Loucy (cell line): ENCODE results near the gene FKBP15.

Experiments used
- H2AFZ ChIP-seq: fragments of 200-600 bp; sonication (generic); 2 replicates; pipeline ENCODE4 v1.6.0; 2016; ENCODE audit warnings: antibody characterized with exemption, mild to moderate bottlenecking, low read length, moderate library complexity
- H3F3A ChIP-seq: fragments of 200-600 bp; 2 replicates; pipeline ENCODE4 v1.6.0; 2016; ENCODE audit warnings: antibody characterized with exemption, low read depth, mild to moderate bottlenecking
- H3K27me3 ChIP-seq: fragments of 200-600 bp; sonication (generic); 2 replicates; pipeline ENCODE4 v1.6.1; 2014; ENCODE audit warnings: low read length, mild to moderate bottlenecking; ENCODE audit not compliant: insufficient read depth, poor library complexity, severe bottlenecking
- H3K36me3 ChIP-seq: fragments of 200-600 bp; sonication (generic); 2 replicates; pipeline ENCODE4 v1.6.1; 2016; ENCODE audit warnings: low read length; ENCODE audit not compliant: insufficient read depth
- H3K4me1 ChIP-seq: fragments of 200-600 bp; sonication (generic); 2 replicates; pipeline ENCODE4 v1.5.1; 2014; ENCODE audit warnings: low read length, mild to moderate bottlenecking; ENCODE audit not compliant: insufficient read depth, poor library complexity, severe bottlenecking
- H3K4me2 ChIP-seq: fragments of 200-600 bp; sonication (generic); 2 replicates; pipeline ENCODE4 v1.6.0; 2014; ENCODE audit warnings: antibody characterized with exemption, low read length, low read depth, mild to moderate bottlenecking; ENCODE audit not compliant: poor library complexity, severe bottlenecking
- H3K4me3 ChIP-seq: fragments of 200-600 bp; sonication (generic); 2 replicates; pipeline ENCODE4 v1.5.1; 2014; ENCODE audit warnings: low read length, mild to moderate bottlenecking, mixed read lengths; ENCODE audit not compliant: poor library complexity, severe bottlenecking
- H3K79me2 ChIP-seq: fragments of 200-600 bp; sonication (generic); 2 replicates; pipeline ENCODE4 v1.6.1; 2014; ENCODE audit warnings: low read length; ENCODE audit not compliant: insufficient read depth
- H3K9ac ChIP-seq: fragments of 200-600 bp; sonication (generic); 2 replicates; pipeline ENCODE4 v1.6.0; 2014; ENCODE audit warnings: mild to moderate bottlenecking, low read depth, low read length, moderate library complexity; ENCODE audit not compliant: poor library complexity, severe bottlenecking
- H3K9me2 ChIP-seq: fragments of 200-600 bp; sonication (generic); replicated peaks from 2 replicates; pipeline ENCODE4 v1.6.1; 2016; ENCODE audit warnings: low read depth, low read length, mixed read lengths
- H3K9me3 ChIP-seq: fragments of 200-600 bp; sonication (generic); 2 replicates; pipeline ENCODE4 v1.6.1; 2014; ENCODE audit warnings: mild to moderate bottlenecking, antibody characterized with exemption, low read length, low read depth; ENCODE audit not compliant: insufficient read depth
- H4K20me1 ChIP-seq: fragments of 200-600 bp; sonication (generic); 2 replicates; pipeline ENCODE4 v1.6.0; 2014; ENCODE audit warnings: antibody characterized with exemption, low read length, mild to moderate bottlenecking; ENCODE audit not compliant: insufficient read depth, poor library complexity, severe bottlenecking
- CTCF ChIP-seq: fragments of 200-600 bp; sonication (generic); conservative IDR thresholded peaks from 2 replicates; pipeline ENCODE4 v1.5.1; 2014; ENCODE audit warnings: mild to moderate bottlenecking, antibody characterized with exemption, low read length
- EZH2phosphoT487 ChIP-seq: fragments of 200-600 bp; IDR thresholded peaks from 2 replicates; pipeline ENCODE4 v1.6.1; 2018; ENCODE audit warnings: antibody characterized with exemption, mild to moderate bottlenecking, moderate library complexity, borderline replicate concordance

FKBP15 gene

GRCh38 chr9:113156880-113157279, 64.2 kb downstream of the FKBP15 start:
- no peak overlapping the region for H3K9ac ChIP-seq
- no peaks in the 10 kb centered on the region for H3K9me3 ChIP-seq
- H3K4me1 ChIP-seq, result peaks cover 22% of the 10 kb centered on the region
- H3K36me3 ChIP-seq, result peaks cover 7% of the 10 kb centered on the region; the same call in 1 of the 2 replicates
- no peak overlapping the region for H3K4me2 ChIP-seq
- no peaks in the 10 kb centered on the region for H3K9me2 ChIP-seq
- H3K79me2 ChIP-seq, result no peaks in the 10 kb centered on the region
- no peak overlapping the region for H3K4me3 ChIP-seq
- no peaks in the 10 kb centered on the region for H4K20me1 ChIP-seq
- H3F3A ChIP-seq, result no peaks in the 10 kb centered on the region
- H2AFZ ChIP-seq, result no peak overlapping the region
- H3K27me3 ChIP-seq, result no peaks in the 10 kb centered on the region
- TF ChIP-seq CTCF, result peak; percentile 39
- TF ChIP-seq EZH2phosphoT487, result no peak

- Histone ChIP-seq H3K36me3 (no peaks in the 10 kb centered on the region), H4K20me1 (no peaks in the 10 kb centered on the region), H3K79me2 (no peaks in the 10 kb centered on the region), H3K9me2 (no peaks in the 10 kb centered on the region), H3K4me1 (peaks cover 27% of the 10 kb centered on the region), H3K9me3 (no peaks in the 10 kb centered on the region), H3F3A (no peaks in the 10 kb centered on the region), H3K4me3 (no peak overlapping the region), H3K4me2 (no peak overlapping the region), H3K9ac (peak overlapping the region; percentile 16), H2AFZ (no peak overlapping the region), H3K27me3 (no peaks in the 10 kb centered on the region)
- TF ChIP-seq EZH2phosphoT487, result no peak
- no peak for TF ChIP-seq CTCF
Measured at GRCh38 chr9:113155911-113156588, 65.0 kb downstream of the FKBP15 start.

DNA sequence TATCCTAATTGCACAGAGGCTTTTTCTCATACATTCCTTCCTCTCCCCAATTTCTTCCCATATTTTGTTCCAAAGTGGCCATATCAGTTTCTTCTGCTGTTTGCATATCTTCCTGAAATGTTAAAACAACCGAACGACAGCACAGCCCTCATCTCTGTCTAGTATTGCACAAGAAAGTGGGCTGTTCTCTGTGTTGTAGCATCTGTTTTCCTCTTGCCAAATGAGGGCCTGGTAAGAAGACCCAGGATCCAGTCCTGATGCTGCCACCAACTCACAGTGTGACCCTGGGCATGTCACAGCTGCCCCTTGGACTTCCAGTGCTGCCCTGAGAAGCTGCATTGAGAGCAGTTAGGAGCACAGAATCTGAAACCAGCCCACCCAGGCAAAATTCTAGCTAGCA, 66.1 kb downstream of the FKBP15 start:
- no peaks in the 10 kb centered on the region for H3K36me3 ChIP-seq
- H3K9me2 ChIP-seq, result no peaks in the 10 kb centered on the region
- no peaks in the 10 kb centered on the region for H4K20me1 ChIP-seq
- H3F3A ChIP-seq, result no peaks in the 10 kb centered on the region
- no peak overlapping the region for H3K4me3 ChIP-seq
- H3K9me3 ChIP-seq, result no peaks in the 10 kb centered on the region
- no peak overlapping the region for H3K4me2 ChIP-seq
- TF ChIP-seq EZH2phosphoT487, result no peak
- no peak for TF ChIP-seq CTCF
- no peak overlapping the region for H3K9ac ChIP-seq
- no peaks in the 10 kb centered on the region for H3K27me3 ChIP-seq
- peaks cover 33% of the 10 kb centered on the region for H3K4me1 ChIP-seq
- no peaks in the 10 kb centered on the region for H3K79me2 ChIP-seq
- no peak overlapping the region for H2AFZ ChIP-seq
